Measurements from ENCODE around the gene LRRC25.

- no peak for TF ChIP-seq CTCF (IDR thresholded peaks at IDR 0.05; ENCODE audit: poor library complexity, severe bottlenecking)
- TF ChIP-seq POLR2AphosphoS5 (IDR thresholded peaks at IDR 0.05), result no peak
- TF ChIP-seq EP300 (conservative IDR thresholded peaks at IDR 0.05; ENCODE audit: poor library complexity, severe bottlenecking), result no peak
These were observed 42.5 kb upstream of the LRRC25 start for GRCh38 chr19:18439910-18440237.

Data from neural cell (in vitro differentiated cells).